ENCODE data around the gene IER5L.

GRCh38 chr9:129131300-129132145 lies 46.5 kb downstream of the IER5L start:
- TF ChIP-seq CTCF (IDR thresholded peaks at IDR 0.05) = peak; percentile 98
- no peak for TF ChIP-seq AFF4 (CRISPR knock-in tag; IDR thresholded peaks at IDR 0.05; ENCODE audit: borderline replicate concordance)
- TF ChIP-seq PREB (CRISPR knock-in tag; IDR thresholded peaks at IDR 0.05; ENCODE audit: borderline replicate concordance) = no peak
- no peak for TF ChIP-seq SMAD3 (CRISPR knock-in tag; IDR thresholded peaks at IDR 0.05; ENCODE audit: borderline replicate concordance)
- no peak for TF ChIP-seq USF2 (CRISPR knock-in tag; IDR thresholded peaks at IDR 0.05)
- TF ChIP-seq ESRRA (CRISPR knock-in tag; IDR thresholded peaks at IDR 0.05; ENCODE audit: borderline replicate concordance) = no peak
